Thymus (tissue), 11 donors: Measurements from ENCODE around the gene NR6A1. TPM values are rescaled to one million over a fixed set of nuclear protein-coding genes. Genes with fewer than 3 reads are reported as not detected.

Experiments used
- DNase-seq, 9 donors: peaks; one replicate each; pipeline ENCODE4 v3.0.0-alpha.2; 2013; ENCODE audit warnings: low spot score in 9 of 9, low read depth in 6 of 9, missing footprints in 1 of 9
- H3K27ac ChIP-seq, 2 donors: one replicate each; pipeline ENCODE4 v1.5.1; 2013; ENCODE audit warnings: control low read depth in 1 of 2, low read depth in 1 of 2, low read length in 1 of 2, mild to moderate bottlenecking in 1 of 2, moderate library complexity in 1 of 2
- H3K27me3 ChIP-seq, 2 donors: one replicate each; pipeline ENCODE4 v1.5.1; 2013; ENCODE audit warnings: low read length in 1 of 2; ENCODE audit not compliant: control insufficient read depth in 2 of 2, insufficient read depth in 1 of 2
- H3K36me3 ChIP-seq, 2 donors: one replicate each; pipeline ENCODE4 v1.5.1; 2013; ENCODE audit warnings: low read length in 1 of 2, mild to moderate bottlenecking in 1 of 2, moderate library complexity in 1 of 2; ENCODE audit not compliant: control insufficient read depth in 2 of 2, insufficient read depth in 2 of 2
- H3K4me1 ChIP-seq, 2 donors: one replicate each; pipeline ENCODE4 v1.5.1; 2013; ENCODE audit warnings: low read length in 2 of 2; ENCODE audit not compliant: control insufficient read depth in 2 of 2, insufficient read depth in 2 of 2
- H3K4me3 ChIP-seq, 2 donors: one replicate each; pipeline ENCODE4 v1.5.1; 2013; ENCODE audit warnings: low read length in 2 of 2, control low read depth in 1 of 2, mild to moderate bottlenecking in 1 of 2
- H3K9me3 ChIP-seq, 2 donors: one replicate each; pipeline ENCODE4 v1.5.1; 2013; ENCODE audit warnings: low read length in 1 of 2, mild to moderate bottlenecking in 1 of 2; ENCODE audit not compliant: control insufficient read depth in 2 of 2, insufficient read depth in 1 of 2
- WGBS: extraction: QIAGEN DNeasy Blood & Tissue Kit; methylation state at CpG from one replicate; pipeline ENCODE4 v1.1.7; 2013; 5-methylcytosine and 5-hydroxymethylcytosine counted together
- polyA plus RNA-seq: library from polyadenylated mRNA; stranded (reverse); fragments of 200-250 nt; gene quantifications from one replicate; pipeline ENCODE4 v1.2.3, GENCODE V29; 2013
- total RNA-seq: library from RNA; stranded (reverse); fragments of 120-200 nt; gene quantifications from one replicate; pipeline ENCODE4 v1.2.4, GENCODE V29; 2013
- donor health status: healthy.

The NR6A1 gene
- total and polyA plus RNA-seq, 2 donors, result 0.47 to 0.52 TPM

DNA sequence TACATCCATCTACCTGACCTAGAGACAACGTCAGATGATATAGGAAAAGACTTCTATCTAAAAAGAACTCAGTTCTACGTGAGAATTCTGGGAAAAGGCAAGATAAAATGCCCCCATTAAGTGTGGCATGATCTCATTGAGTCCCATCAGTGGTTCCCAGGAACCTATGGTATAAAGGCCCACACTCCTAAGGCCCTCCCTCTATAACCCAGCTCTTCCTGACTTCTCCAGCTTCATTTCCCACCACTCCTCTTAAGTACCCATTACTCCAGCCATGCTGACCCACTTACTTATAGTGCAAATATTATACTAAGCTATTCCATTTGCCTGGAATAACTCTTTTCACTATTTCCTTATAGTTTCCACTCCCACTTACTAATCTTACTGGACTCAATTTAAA, 168.5 kb downstream of the NR6A1 start:
- Histone ChIP-seq H3K4me3 (no peak overlapping the region), H3K27ac (no peak overlapping the region), H3K36me3 (no peaks in the 10 kb centered on the region), H3K4me1 (no peaks in the 10 kb centered on the region), H3K27me3 (no peaks in the 10 kb centered on the region), H3K9me3 (no peaks in the 10 kb centered on the region)
- no peak for DNase-seq
- WGBS, result 97% methylated on average over 2 of the region's 2 CpGs

- Histone ChIP-seq H3K4me3 (no peak overlapping the region), H3K27me3 (no peaks in the 10 kb centered on the region), H3K4me1 (no peaks in the 10 kb centered on the region), H3K27ac (no peak overlapping the region), H3K9me3 (no peaks in the 10 kb centered on the region), H3K36me3 (no peaks in the 10 kb centered on the region)
- no peak for DNase-seq
- WGBS, result 93% methylated on average over 2 of the region's 2 CpGs
Observed at GRCh38 chr9:124602204-124602603, 168.9 kb downstream of the NR6A1 start.

- Histone ChIP-seq H3K4me1 (no peaks in the 10 kb centered on the region), H3K4me3 (no peak overlapping the region), H3K27me3 (no peaks in the 10 kb centered on the region), H3K9me3 (no peaks in the 10 kb centered on the region), H3K27ac (no peak overlapping the region), H3K36me3 (no peaks in the 10 kb centered on the region)
- DNase-seq, result no peak
Observed at GRCh38 chr9:124600407-124600806, 170.7 kb downstream of the NR6A1 start.

DNA sequence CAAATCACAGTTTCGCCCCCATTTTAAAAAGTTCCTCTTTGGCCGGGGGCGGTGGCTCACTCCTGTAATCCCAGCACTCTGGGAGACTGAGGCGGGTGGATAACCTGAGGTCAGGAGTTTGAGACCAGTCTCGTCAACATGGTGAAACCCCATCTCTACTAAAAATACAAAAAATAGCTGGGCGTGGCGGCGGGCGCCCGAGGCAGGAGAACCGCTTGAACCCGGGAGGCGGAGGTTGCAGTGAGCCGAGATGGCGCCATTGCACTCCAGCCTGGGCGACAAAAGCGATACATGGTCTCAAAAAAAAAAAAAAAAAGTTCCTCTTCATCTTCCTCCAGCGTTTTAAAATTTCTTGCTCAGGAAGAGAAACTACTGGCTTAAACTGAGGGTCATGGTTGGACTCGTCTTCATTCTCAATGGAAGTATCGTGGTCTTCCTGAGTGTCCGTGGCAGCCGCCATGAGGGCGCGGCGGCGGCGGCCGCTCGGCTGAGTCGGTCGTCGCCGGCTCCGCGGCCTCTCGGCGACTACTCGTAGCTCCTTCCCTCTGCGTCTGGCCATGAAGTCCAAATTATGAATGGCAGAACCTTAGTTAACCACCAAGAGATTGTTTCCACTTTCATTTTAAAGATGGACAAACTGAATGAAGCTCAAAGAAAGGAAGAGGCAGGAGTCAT, 171.9 kb downstream of the NR6A1 start:
- 98% methylated on average over 39 of the region's 39 CpGs for WGBS
- Histone ChIP-seq H3K27ac (no peak overlapping the region), H3K9me3 (no peaks in the 10 kb centered on the region), H3K4me3 (no peak overlapping the region), H3K36me3 (no peaks in the 10 kb centered on the region), H3K4me1 (no peaks in the 10 kb centered on the region), H3K27me3 (no peaks in the 10 kb centered on the region)
- no peak for DNase-seq

GRCh38 chr9:124598048-124598447, 173.1 kb downstream of the NR6A1 start:
- WGBS, result 95% methylated on average over 5 of the region's 5 CpGs
- Histone ChIP-seq H3K27ac (no peak overlapping the region), H3K4me1 (peaks cover 0 to 4% of the 10 kb centered on the region in 2 donors), H3K9me3 (no peaks in the 10 kb centered on the region), H3K27me3 (no peaks in the 10 kb centered on the region), H3K36me3 (no peaks in the 10 kb centered on the region), H3K4me3 (no peak overlapping the region)
- no peak for DNase-seq

DNA sequence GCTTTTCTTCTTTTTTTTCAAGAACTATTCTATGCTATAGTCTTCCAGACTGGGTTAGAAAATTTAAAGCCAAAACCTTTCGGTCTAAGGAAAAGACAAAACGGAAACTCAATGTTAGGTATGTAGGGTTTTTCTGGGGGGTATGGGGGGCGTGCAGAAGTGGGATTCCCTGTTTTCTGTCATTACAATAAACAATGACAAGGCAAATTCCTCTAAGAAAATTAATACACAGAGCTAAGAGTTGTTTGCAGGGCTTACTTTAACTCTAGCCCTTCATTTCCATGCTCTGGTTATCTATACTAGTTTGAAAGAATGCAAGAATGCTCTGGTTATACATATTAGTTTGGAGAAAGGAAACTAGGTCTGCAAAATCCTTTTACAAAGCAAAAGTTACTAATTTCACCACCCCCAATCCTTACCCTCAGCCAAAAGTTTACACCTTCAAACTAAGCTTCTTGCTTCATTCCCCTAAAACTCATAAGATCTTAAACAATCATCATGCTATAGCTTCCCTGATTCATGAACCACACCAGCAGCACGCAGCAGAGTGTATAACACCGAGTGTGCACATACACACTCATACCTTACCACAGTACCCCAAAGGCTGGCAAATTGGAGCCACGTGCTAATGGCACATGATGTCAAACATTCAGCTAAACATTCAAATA, 174.8 kb downstream of the NR6A1 start:
- Histone ChIP-seq H3K9me3 (no peaks in the 10 kb centered on the region), H3K4me1 (peaks cover 0 to 4% of the 10 kb centered on the region in 2 donors), H3K27me3 (no peaks in the 10 kb centered on the region), H3K27ac (no peak overlapping the region), H3K4me3 (no peak overlapping the region), H3K36me3 (no peaks in the 10 kb centered on the region)
- WGBS, result 95% methylated on average over 6 of the region's 6 CpGs
- DNase-seq, result no peak

- no peak overlapping the region for H3K4me3 ChIP-seq
- WGBS, result 98% methylated on average over 7 of the region's 7 CpGs
- no peak overlapping the region for H3K27ac ChIP-seq
- H3K4me1 ChIP-seq, result peaks cover 0 to 4% of the 10 kb centered on the region in 2 donors
- no peak for DNase-seq
- H3K36me3 ChIP-seq, result no peaks in the 10 kb centered on the region
- H3K27me3 ChIP-seq, result no peaks in the 10 kb centered on the region
- H3K9me3 ChIP-seq, result no peaks in the 10 kb centered on the region
Observed at GRCh38 chr9:124595743-124596142, 175.4 kb downstream of the NR6A1 start.

DNA sequence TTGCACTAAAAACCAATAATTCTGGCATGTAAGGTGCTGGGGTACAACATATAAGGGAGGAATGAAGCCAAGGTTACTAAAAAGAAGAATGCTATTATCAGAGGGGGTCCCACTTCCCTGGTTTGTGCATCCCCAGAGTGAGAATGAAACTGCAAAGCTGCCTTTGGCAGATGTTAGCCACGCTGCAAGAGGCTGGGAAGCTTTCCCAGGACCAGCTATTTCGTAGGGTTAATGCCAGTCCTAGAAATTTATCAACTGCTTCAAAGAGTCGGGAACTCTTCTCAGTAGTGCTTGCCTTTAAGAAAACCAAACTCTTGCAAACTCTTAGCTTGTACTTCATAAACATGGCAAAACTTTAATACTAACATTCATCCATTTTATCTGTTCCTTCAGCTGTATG, 176.4 kb downstream of the NR6A1 start:
- no peaks in the 10 kb centered on the region for H3K36me3 ChIP-seq
- no peak for DNase-seq
- WGBS, result 91% methylated on average over 3 of the region's 3 CpGs
- peaks cover 0 to 4% of the 10 kb centered on the region in 2 donors for H3K4me1 ChIP-seq
- no peak overlapping the region for H3K27ac ChIP-seq
- H3K4me3 ChIP-seq, result no peak overlapping the region
- no peaks in the 10 kb centered on the region for H3K27me3 ChIP-seq
- H3K9me3 ChIP-seq, result no peaks in the 10 kb centered on the region

DNA sequence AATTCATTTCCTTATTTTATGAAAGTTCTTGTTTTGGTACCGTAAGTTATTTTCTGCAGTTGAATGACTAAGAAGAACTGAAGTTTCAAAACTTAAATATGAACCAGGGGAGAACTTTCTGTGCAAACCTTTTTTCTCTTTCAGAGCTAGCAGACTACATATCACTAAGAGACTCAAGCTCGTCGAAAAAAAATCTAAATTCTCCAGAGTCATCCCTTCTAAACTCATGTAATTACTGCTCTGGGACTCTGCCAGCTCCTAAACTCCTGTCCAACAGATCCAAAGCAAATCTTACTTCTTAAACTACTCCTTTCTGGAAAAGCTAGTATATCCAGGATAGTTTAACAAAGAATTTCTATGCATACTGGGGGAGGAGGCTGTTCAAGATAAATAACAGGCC, 176.9 kb downstream of the NR6A1 start:
- peaks cover 0 to 4% of the 10 kb centered on the region in 2 donors for H3K4me1 ChIP-seq
- no peak overlapping the region for H3K4me3 ChIP-seq
- no peaks in the 10 kb centered on the region for H3K27me3 ChIP-seq
- no peaks in the 10 kb centered on the region for H3K36me3 ChIP-seq
- H3K9me3 ChIP-seq, result no peaks in the 10 kb centered on the region
- H3K27ac ChIP-seq, result no peak overlapping the region
- no peak for DNase-seq
- 80% methylated on average over 3 of the region's 3 CpGs for WGBS
